Stimulated activated CD4-positive, alpha-beta T cell treated with anti-CD3 and anti-CD28 coated beads, Interleukin-12 subunit alpha, Interleukin-12 subunit beta, amount 100 ng/mL, for 48 hours (primary cell): ENCODE measurements around the gene CNTNAP4.

Experiments used
- DNase-seq, 3 donors: peaks; one replicate each; pipeline ENCODE4 v3.0.0-alpha.2; 2020; ENCODE audit warnings: low read depth in 2 of 3, low spot score in 1 of 3

CNTNAP4 gene

DNA sequence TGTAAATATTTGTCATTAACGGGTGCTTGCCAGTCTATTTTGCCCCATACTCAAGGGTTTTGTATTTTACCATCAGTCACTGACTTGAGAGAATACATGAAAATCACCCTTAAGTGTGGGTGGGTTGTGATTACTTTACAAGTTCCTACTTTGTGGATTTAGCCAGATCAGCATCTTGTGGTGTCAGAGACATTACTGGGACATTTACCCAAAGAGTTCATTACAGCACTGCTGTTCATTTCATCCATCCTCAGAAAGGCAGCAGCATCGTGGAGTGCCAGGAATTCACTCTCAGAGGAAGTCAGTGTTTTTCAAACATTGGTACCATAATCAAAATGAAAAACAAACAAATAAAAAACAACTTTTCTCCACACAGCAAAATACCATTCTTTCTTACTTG lies 110.8 kb downstream of the CNTNAP4 start:
- DNase-seq, result no peak

- DNase-seq, result no peak
Observed at GRCh38 chr16:76389126-76389525, 111.9 kb downstream of the CNTNAP4 start.

GRCh38 chr16:76390476-76390875 lies 113.3 kb downstream of the CNTNAP4 start:
- no peak for DNase-seq

GRCh38 chr16:76396977-76397376 lies 119.8 kb downstream of the CNTNAP4 start:
- DNase-seq, result no peak

- DNase-seq, result no peak
Observed at GRCh38 chr16:76409706-76410105, 132.5 kb downstream of the CNTNAP4 start.

DNA sequence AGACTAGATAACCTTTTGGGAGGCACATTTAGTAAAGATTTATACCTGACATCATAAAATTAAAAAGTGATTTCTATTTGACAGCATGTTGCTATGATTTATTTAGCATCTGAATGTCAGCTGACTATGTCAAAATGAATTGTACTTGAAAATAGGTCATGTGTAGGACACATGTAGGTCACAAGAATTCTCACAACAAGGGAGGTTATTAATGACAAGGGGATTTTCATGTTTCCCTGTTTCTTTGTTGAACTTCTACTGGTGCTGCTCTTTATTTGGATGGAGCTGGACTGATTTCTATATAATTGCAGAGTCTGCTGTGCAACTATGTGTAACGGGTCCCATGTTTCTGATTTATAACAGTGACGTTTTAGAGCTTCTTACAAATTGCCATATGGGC lies 144.4 kb downstream of the CNTNAP4 start:
- DNase-seq, result no peak

GRCh38 chr16:76428858-76429257 lies 151.7 kb downstream of the CNTNAP4 start:
- no peak for DNase-seq

GRCh38 chr16:76441391-76441790 lies 164.2 kb downstream of the CNTNAP4 start:
- no peak for DNase-seq

- no peak for DNase-seq
Observed at GRCh38 chr16:76441876-76442275, 164.7 kb downstream of the CNTNAP4 start.

- no peak for DNase-seq
Observed at GRCh38 chr16:76443973-76444372, 166.8 kb downstream of the CNTNAP4 start.

- DNase-seq, result no peak
Observed at GRCh38 chr16:76444832-76445231, 167.6 kb downstream of the CNTNAP4 start.

DNA sequence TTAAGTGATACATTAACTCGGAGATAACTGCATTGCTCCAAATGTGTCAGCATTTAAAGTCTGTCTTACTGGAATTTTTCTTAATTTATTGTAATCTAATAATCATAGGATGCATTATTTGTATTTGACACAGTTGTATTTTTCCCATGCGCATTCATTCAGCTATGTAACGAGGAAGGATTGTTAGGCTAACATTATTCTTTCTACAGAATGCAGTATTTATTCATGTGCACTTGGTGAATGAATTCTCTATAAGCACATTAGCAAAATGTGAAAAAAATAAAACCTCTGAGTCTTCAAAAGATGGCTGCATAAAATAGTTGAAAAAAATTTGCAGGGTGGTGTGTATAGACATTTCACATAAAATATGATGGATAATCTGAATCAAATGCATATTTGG lies 168.6 kb downstream of the CNTNAP4 start:
- DNase-seq, result no peak

DNA sequence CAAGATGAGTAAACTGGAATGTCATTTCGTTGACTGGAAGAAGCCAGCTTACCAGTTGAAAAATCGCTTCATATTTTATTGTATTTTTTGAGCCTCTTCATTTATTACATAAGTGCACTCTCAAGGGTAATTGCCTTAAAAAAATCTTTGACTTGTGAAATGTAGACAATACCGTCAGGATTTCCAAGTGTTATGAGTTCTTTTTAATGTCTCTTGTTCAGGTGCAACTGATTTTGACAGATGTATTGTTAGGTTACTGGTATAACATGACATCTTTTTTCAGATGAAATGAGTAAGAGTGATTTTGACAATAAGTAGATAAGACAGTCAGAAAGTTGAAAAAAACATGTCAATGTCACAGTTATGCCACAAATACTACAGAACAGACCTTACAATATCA lies 169.1 kb downstream of the CNTNAP4 start:
- DNase-seq, result no peak

DNA sequence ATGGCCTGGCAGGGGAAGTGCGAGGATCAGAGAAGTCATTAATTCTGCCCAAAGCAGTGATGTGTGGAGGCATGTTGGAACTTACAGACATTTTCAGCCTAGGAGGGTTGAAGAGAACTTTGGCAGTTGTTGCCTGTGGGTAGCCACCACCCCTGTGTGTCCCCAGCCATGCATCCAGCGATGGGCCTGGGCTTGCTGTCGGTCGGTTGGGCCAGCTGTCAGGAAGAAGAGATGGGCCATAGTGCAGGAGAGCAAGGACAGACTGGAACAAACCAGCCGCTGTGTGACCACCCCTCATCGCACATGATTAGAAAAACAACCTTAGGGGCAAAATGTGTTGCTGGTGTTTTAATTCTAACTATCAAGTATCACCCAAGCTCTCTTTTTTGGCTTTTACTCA lies 173.7 kb downstream of the CNTNAP4 start:
- DNase-seq, result no peak

GRCh38 chr16:76455257-76455656 lies 178.1 kb downstream of the CNTNAP4 start:
- DNase-seq, result no peak

GRCh38 chr16:76456016-76456415 lies 178.8 kb downstream of the CNTNAP4 start:
- DNase-seq, result no peak

GRCh38 chr16:76459111-76459510 lies 181.9 kb downstream of the CNTNAP4 start:
- DNase-seq, result no peak

DNA sequence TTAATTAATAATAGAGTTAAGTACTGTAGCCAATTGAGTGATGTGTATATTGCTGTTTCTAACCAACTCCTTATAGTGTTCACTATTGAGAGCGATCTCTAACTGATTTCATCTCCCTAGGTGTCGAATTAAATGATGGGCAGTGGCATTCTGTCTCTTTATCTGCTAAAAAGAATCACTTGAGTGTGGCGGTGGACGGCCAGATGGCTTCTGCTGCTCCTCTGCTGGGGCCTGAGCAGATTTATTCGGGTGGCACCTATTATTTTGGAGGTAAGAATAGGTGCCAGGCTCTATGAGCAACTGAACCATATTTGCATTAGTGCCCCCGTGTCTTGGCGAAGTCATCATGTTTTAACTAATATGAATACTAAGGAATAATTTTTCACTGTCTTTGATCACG lies 184.6 kb downstream of the CNTNAP4 start:
- DNase-seq, result no peak

DNA sequence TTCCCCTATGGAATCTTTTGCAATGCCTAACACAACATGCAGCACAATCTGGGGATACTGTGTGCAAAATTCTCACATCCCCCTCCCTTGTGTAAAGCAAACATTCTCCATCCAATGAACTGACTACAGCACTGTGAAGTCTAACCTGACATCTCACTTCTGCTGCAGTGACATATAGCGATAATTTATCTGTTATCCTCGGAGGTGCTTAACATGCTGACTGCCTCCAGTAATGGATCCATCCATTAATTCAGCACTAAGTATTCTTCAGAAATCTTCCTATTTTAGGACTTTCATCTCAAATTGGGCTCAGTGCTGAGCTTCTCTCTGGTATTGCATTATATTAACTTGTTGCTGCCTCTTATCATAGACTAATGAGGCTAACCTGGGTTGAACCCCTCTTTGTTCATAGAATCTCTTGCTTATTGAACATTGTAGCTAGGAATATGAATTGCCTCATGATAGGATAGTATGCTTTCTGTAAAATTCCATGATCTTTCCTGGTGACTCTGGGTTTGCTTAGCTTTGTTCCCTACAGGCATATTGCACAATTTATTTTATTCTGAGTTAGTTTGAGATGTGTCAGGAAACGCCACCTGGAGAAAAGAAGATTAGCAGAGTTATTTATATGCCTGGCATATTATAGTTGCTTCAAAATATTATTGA lies 187.9 kb downstream of the CNTNAP4 start:
- no peak for DNase-seq

DNA sequence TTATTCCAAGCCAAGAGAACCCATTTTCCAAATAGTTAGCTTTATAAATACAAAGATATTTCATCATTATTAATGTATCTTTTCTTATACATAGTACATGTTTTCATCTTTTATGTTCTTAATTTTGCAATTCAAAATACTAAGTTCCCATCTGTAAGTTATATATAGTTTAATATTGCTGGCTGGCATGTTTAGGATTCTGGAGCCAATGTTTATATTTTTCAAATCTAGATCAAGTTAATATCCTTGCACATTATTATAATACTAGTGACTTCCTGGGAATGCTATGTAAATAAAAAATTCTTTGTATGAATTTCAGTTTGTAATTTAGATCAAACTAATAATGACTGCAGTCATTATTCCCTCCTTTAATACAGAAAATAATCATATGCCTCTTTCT lies 189.7 kb downstream of the CNTNAP4 start:
- no peak for DNase-seq

GRCh38 chr16:76474048-76474447 lies 196.8 kb downstream of the CNTNAP4 start:
- no peak for DNase-seq

DNA sequence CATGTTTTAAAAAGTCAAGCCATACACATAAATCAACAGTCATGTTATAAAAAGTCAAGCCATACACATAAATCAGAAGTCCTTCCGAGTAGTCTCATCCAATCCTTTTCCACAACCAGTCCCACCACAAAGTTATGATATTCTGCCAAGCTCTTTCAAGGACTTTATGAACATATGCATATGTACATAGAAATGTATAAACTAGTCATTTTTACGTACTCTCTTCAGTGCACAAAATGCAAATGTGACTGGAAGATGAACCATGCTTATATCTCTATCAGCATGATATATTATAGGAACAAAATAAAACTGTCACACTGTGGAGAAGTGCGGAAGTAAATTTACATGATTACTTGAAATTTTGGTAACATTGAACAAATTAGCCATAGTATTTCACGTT lies 200.9 kb downstream of the CNTNAP4 start:
- DNase-seq, result no peak

DNA sequence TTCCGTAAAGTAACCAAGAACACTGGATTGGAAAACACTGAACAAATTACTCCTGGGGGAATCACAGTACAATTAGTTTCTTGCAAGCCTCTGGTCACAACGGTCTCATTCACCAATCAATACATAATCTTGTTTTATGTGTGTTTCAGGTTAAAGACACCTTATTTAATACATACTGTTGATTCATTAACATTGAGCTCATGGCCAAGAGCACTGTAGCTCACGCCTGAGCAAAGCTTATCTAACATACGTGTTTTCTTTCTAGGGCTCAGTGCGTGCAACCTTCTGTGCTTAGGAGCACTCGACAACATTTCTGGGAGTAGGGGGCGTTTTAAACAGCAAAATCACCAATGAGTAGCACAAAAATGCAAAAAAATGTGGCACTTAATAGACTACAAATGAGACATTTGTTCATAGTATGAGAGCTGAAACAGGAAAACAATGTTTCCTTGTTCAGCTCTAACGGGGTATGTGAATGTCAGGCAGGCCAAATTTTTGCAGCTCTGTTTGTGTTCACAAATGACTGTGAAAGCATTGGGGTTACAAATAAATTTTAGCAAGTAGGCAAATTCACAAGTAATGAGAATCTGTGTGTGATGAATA lies 206.2 kb downstream of the CNTNAP4 start:
- DNase-seq, result no peak
